K562 (cell line): Measurements from ENCODE around the gene CD99L2. TPM values are rescaled to one million over a fixed set of nuclear protein-coding genes. Genes with fewer than 3 reads are reported as not detected.

Experiments
- EP300 ChIP-seq: IDR thresholded peaks from 2 replicates; pipeline ENCODE4 v1.6.1; 2012; ENCODE audit warnings: low read length, improper control_type of control experiment
- MEF2D ChIP-seq: conservative IDR thresholded peaks from 2 replicates; pipeline ENCODE4 v1.6.1; 2016; ENCODE audit warnings: low read depth, missing genetic modification characterization, missing compliant biosample characterization
- NFXL1 ChIP-seq: fragments of 450-650 bp; formaldehyde crosslinking; IDR thresholded peaks from 2 replicates; pipeline ENCODE4 v1.4.0; 2021; ENCODE audit warnings: mild to moderate bottlenecking
- ZNF197 ChIP-seq: fragments of 200-800 bp; sonication (Bioruptor generic); IDR thresholded peaks from 2 replicates; pipeline ENCODE4 v1.6.1; 2016; ENCODE audit warnings: low read depth, missing genetic modification characterization, missing compliant biosample characterization
- polyA plus RNA-seq, 8 experiments: library from polyadenylated mRNA; depleted of rRNA in 4 of 8; stranded (reverse) in 5 of 8; unstranded in 3 of 8; fragments of >200 nt; fragmentation: Nextera tagmentation in 2 of 8; fragmentation: Illumina TruSeq in 1 of 8; extraction: Ambion mirVana in 2 of 8; extraction: Trizol in 1 of 8; gene quantifications; 2 replicates each; pipeline versions ENCODE4 v1.2.1 to v1.2.3, GENCODE V29; 2011 to 2014; ENCODE audit warnings: inconsistent platforms in 1 of 8, missing spikeins in 1 of 8
- total RNA-seq, 7 experiments: library from RNA; depleted of rRNA in 6 of 7; stranded (reverse); fragments of >200 nt in 6 of 7; fragmentation: Illumina TruSeq in 2 of 7; extraction: Trizol in 2 of 7; gene quantifications; 2 replicates each; pipeline versions ENCODE4 v1.2.1 to v1.2.3, GENCODE V29; 2011 to 2021; ENCODE audit warnings: low replicate concordance in 1 of 7
- TF ChIP-seq, protein P1 (sequence below), 2 experiments: fragments of 450-650 bp; formaldehyde crosslinking in 1 of 2; IDR thresholded peaks; 2 replicates each; pipeline versions ENCODE4 v1.4.0 to v1.6.1; 2014 to 2020; ENCODE audit warnings: mild to moderate bottlenecking in 2 of 2, borderline replicate concordance in 1 of 2, low read depth in 1 of 2

The CD99L2 gene
- total and polyA plus RNA-seq, 9 of the 15 experiments (the other 6 are each of a cell fraction or from before 2014, with no cell fraction given): 0.76 to 19.0 (median 11.9) TPM

DNA sequence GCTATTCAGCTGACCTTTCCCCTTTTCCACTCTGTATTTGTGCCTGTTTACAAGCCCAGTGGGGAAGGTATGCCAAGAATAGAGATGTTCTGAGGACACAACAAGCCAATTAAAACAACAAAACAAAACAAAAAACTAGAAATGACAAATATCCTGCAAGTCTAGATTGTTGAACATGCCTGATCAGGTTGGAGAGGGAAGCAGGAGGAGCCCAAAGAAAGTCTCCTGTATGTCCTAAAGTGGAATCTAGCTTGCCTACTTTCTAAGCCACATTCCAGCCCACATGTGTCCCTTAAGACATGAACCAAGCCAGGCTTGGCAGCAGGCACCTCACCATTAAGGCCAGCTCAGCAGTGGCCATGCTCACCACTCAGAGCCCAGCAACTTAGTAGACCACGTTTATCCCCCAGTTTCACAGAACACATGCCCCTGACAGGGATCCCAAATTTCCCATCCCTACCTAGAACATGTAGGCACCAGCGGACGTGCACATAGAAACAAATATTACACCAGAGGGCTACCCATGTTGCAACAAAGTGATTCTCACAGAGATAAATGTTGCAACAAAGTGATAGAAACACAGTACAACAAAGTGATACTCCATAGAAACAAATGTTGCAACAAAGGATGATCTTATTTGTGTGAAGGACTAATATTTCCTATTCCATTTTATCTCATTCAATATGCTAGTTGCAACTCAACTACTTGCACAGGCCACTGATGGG is 48.3 kb downstream of the CD99L2 start (continued):
- TF ChIP-seq EP300 (no peak), MEF2D (tag) (no peak), ZNF197 (CRISPR knock-in tag) (no peak), NFXL1 (no peak)
- TF ChIP-seq, protein P1, sequence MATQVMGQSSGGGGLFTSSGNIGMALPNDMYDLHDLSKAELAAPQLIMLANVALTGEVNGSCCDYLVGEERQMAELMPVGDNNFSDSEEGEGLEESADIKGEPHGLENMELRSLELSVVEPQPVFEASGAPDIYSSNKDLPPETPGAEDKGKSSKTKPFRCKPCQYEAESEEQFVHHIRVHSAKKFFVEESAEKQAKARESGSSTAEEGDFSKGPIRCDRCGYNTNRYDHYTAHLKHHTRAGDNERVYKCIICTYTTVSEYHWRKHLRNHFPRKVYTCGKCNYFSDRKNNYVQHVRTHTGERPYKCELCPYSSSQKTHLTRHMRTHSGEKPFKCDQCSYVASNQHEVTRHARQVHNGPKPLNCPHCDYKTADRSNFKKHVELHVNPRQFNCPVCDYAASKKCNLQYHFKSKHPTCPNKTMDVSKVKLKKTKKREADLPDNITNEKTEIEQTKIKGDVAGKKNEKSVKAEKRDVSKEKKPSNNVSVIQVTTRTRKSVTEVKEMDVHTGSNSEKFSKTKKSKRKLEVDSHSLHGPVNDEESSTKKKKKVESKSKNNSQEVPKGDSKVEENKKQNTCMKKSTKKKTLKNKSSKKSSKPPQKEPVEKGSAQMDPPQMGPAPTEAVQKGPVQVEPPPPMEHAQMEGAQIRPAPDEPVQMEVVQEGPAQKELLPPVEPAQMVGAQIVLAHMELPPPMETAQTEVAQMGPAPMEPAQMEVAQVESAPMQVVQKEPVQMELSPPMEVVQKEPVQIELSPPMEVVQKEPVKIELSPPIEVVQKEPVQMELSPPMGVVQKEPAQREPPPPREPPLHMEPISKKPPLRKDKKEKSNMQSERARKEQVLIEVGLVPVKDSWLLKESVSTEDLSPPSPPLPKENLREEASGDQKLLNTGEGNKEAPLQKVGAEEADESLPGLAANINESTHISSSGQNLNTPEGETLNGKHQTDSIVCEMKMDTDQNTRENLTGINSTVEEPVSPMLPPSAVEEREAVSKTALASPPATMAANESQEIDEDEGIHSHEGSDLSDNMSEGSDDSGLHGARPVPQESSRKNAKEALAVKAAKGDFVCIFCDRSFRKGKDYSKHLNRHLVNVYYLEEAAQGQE (IDR thresholded peaks at IDR 0.05; ENCODE audit: borderline replicate concordance): no peak
- TF ChIP-seq, protein P1 (CRISPR knock-in tag; IDR thresholded peaks at IDR 0.05; ENCODE audit: low read depth): no peak
